Esophagus muscularis mucosa (tissue), 4 donors: ENCODE data around the gene SHISA8.

Source experiments
- EP300 ChIP-seq: sonication (generic); formaldehyde crosslinking; IDR thresholded peaks from one replicate; pipeline ENCODE4 v1.6.1; 2017; ENCODE audit warnings: antibody characterized with exemption
- POLR2AphosphoS5 ChIP-seq, 2 donors: sonication (generic); formaldehyde crosslinking; IDR thresholded peaks; one replicate each; pipeline ENCODE4 v1.6.1; 2017; ENCODE audit warnings: antibody characterized with exemption in 2 of 2
- TF ChIP-seq, protein P1 (sequence below), 3 experiments: fragments of 200-600 bp in 2 of 3; fragments of 450-650 bp in 1 of 3; sonication (generic) in 2 of 3; IDR thresholded peaks; one replicate each; pipeline ENCODE4 v1.5.1; 2017 to 2019; ENCODE audit warnings: antibody characterized with exemption in 3 of 3, mild to moderate bottlenecking in 2 of 3, moderate library complexity in 1 of 3

- TF ChIP-seq, protein P1, sequence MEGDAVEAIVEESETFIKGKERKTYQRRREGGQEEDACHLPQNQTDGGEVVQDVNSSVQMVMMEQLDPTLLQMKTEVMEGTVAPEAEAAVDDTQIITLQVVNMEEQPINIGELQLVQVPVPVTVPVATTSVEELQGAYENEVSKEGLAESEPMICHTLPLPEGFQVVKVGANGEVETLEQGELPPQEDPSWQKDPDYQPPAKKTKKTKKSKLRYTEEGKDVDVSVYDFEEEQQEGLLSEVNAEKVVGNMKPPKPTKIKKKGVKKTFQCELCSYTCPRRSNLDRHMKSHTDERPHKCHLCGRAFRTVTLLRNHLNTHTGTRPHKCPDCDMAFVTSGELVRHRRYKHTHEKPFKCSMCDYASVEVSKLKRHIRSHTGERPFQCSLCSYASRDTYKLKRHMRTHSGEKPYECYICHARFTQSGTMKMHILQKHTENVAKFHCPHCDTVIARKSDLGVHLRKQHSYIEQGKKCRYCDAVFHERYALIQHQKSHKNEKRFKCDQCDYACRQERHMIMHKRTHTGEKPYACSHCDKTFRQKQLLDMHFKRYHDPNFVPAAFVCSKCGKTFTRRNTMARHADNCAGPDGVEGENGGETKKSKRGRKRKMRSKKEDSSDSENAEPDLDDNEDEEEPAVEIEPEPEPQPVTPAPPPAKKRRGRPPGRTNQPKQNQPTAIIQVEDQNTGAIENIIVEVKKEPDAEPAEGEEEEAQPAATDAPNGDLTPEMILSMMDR (IDR thresholded peaks at IDR 0.05): no peak
- TF ChIP-seq POLR2AphosphoS5 (IDR thresholded peaks at IDR 0.05): no peak
- no peak for TF ChIP-seq EP300
Observed at GRCh38 chr22:41922940-41923594, 8.2 kb upstream of the SHISA8 start.
